Caco-2 (cell line): ENCODE measurements around the gene CUEDC2. TPM values are rescaled to one million over a fixed set of nuclear protein-coding genes. Genes with fewer than 3 reads are reported as not detected.
A peak's percentile ranks its signal among the peaks of the same experiment; 100 is the strongest.
"Not testable (repeated sequence)": the region's sequence is repeated elsewhere in the genome, so short reads cannot be mapped to it uniquely, and the experiment has no call there.

Experiments used
- BruUV-seq: library from RNA; stranded (reverse); fragments of 400-500 nt; replicated peaks from 2 replicates; lab custom pipeline; 2021; lab: Mats Ljungman, UMichigan
- CTCF ChIA-PET: fragments of 300-600 bp; sonication (Branson Sonifier 250); formaldehyde crosslinking; loops from one replicate; lab custom pipeline; 2022; ENCODE audit warnings: antibody characterized with exemption; lab: Charles Lee
- POLR2A ChIA-PET: fragments of 300-600 bp; sonication (Branson Sonifier 250); formaldehyde crosslinking; loops from one replicate; lab custom pipeline; 2022; ENCODE audit warnings: antibody characterized with exemption; lab: Charles Lee
- DNase-seq, 2 experiments: peaks; one replicate each; pipeline versions ENCODE4 v3.0.0 to v3.0.0-alpha.2; 2020 to 2022
- H3K27me3 ChIP-seq: replicated peaks from 2 replicates; pipeline ENCODE4 v1.6.0; 2011; ENCODE audit warnings: low read length; ENCODE audit not compliant: control insufficient read depth, insufficient read depth
- H3K36me3 ChIP-seq: 2 replicates; pipeline ENCODE4 v1.5.1; 2011; ENCODE audit warnings: low read length; ENCODE audit not compliant: control insufficient read depth, insufficient read depth
- H3K4me1 ChIP-seq: fragments of 250-450 bp; sonication (Bioruptor Pico); 2 replicates; pipeline ENCODE4 v1.5.1; 2020; ENCODE audit warnings: mild to moderate bottlenecking
- H3K4me3 ChIP-seq: 2 replicates; pipeline ENCODE4 v1.5.1; 2011; ENCODE audit warnings: low read depth, mild to moderate bottlenecking, control low read depth, low read length
- H3K9me3 ChIP-seq: fragments of 250-450 bp; sonication (Bioruptor Pico); 2 replicates; pipeline ENCODE4 v1.5.1; 2020; ENCODE audit warnings: mild to moderate bottlenecking, moderate library complexity
- H3K27ac Mint-ChIP-seq: one replicate; pipeline ENCODE4 v1.8.0; 2022; ENCODE audit warnings: mixed read lengths; ENCODE audit not compliant: unreplicated experiment
- H3K27me3 Mint-ChIP-seq: one replicate; pipeline ENCODE4 v1.8.0; 2022; ENCODE audit warnings: mixed read lengths; ENCODE audit not compliant: insufficient read depth, unreplicated experiment
- H3K36me3 Mint-ChIP-seq: one replicate; pipeline ENCODE4 v1.8.0; 2022; ENCODE audit warnings: mild to moderate bottlenecking, mixed read lengths; ENCODE audit not compliant: insufficient read depth, unreplicated experiment
- H3K4me1 Mint-ChIP-seq: one replicate; pipeline ENCODE4 v1.8.0; 2022; ENCODE audit warnings: low read depth, mixed read lengths; ENCODE audit not compliant: unreplicated experiment
- H3K4me3 Mint-ChIP-seq: one replicate; pipeline ENCODE4 v1.8.0; 2022; ENCODE audit warnings: mild to moderate bottlenecking, moderate library complexity, mixed read lengths; ENCODE audit not compliant: unreplicated experiment
- H3K9me3 Mint-ChIP-seq: one replicate; pipeline ENCODE4 v1.8.0; 2022; ENCODE audit warnings: mixed read lengths; ENCODE audit not compliant: unreplicated experiment
- intact Hi-C: fragments of 100-400 bp; cut with micrococcal nuclease; formaldehyde crosslinking; loops from one replicate; pipeline ENCODE4 v1.10.0; 2022; ENCODE audit not compliant: unreplicated experiment
- total RNA-seq: library from RNA; stranded (reverse); gene quantifications from 2 replicates; pipeline ENCODE4 v1.2.3, GENCODE V29; 2022
- TF ChIP-seq, protein P1 (sequence below), 2 experiments: fragments of 200-600 bp in 1 of 2; IDR thresholded peaks; 1 replicate in 1 of 2; 2 replicates in 1 of 2; pipeline versions ENCODE4 v1.5.1 to v1.8.0; 2011 to 2022; ENCODE audit warnings: antibody characterized with exemption in 1 of 2, control low read depth in 1 of 2, inconsistent platforms in 1 of 2, low read depth in 1 of 2, low read length in 1 of 2, mild to moderate bottlenecking in 1 of 2, moderate library complexity in 1 of 2; ENCODE audit not compliant: insufficient read depth in 1 of 2, severe bottlenecking in 1 of 2, unreplicated experiment in 1 of 2

CUEDC2 gene
- total RNA-seq, 1 experiment from 2014 or later = 32.1 TPM

GRCh38 chr10:102455893-102456471 lies 23.6 kb upstream of the CUEDC2 start:
- TF ChIP-seq, protein P1, sequence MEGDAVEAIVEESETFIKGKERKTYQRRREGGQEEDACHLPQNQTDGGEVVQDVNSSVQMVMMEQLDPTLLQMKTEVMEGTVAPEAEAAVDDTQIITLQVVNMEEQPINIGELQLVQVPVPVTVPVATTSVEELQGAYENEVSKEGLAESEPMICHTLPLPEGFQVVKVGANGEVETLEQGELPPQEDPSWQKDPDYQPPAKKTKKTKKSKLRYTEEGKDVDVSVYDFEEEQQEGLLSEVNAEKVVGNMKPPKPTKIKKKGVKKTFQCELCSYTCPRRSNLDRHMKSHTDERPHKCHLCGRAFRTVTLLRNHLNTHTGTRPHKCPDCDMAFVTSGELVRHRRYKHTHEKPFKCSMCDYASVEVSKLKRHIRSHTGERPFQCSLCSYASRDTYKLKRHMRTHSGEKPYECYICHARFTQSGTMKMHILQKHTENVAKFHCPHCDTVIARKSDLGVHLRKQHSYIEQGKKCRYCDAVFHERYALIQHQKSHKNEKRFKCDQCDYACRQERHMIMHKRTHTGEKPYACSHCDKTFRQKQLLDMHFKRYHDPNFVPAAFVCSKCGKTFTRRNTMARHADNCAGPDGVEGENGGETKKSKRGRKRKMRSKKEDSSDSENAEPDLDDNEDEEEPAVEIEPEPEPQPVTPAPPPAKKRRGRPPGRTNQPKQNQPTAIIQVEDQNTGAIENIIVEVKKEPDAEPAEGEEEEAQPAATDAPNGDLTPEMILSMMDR (IDR thresholded peaks at IDR 0.05; ENCODE audit: insufficient read depth in 1 of 2, low read depth in 1 of 2, low read length in 1 of 2, severe bottlenecking in 1 of 2, unreplicated experiment in 1 of 2) = no peak
- TSS peak; percentile 5 for BruUV-seq
- Histone ChIP-seq H3K4me1 (peaks cover 55% of the 10 kb centered on the region), H3K4me3 (no peak overlapping the region), H3K36me3 (0 out of 2 replicates have a peak, but pooled peaks cover 1% of the 10 kb centered on the region), H3K9me3 (no peaks in the 10 kb centered on the region), H3K27me3 (no peaks in the 10 kb centered on the region)
- no peaks in the 10 kb centered on the region for H3K9me3 Mint-ChIP-seq
- POLR2A ChIA-PET = interaction anchor here (0.6 kb wide), 1 partner anchor 45 kb away, joined by 3 read pairs; no protein-coding TSS in a partner anchor
- intact Hi-C loops = loop anchor here (1.0 kb wide), 1 partner anchor 46 kb away; the partner anchor contains the start of gene ACTR1A
- peak overlapping the region; percentile 89 for H3K27ac Mint-ChIP-seq
- DNase-seq = peak; percentile 76 to 82
- peaks cover 50% of the 10 kb centered on the region for H3K36me3 Mint-ChIP-seq
- no peaks in the 10 kb centered on the region for H3K27me3 Mint-ChIP-seq
- peaks cover 27% of the 10 kb centered on the region for H3K4me1 Mint-ChIP-seq
- H3K4me3 Mint-ChIP-seq = peak overlapping the region; percentile 26
- CTCF ChIA-PET = interaction anchor here (1.0 kb wide), 1 partner anchor 47 kb away, joined by 3 read pairs; the partner anchor contains the start of gene ACTR1A

DNA sequence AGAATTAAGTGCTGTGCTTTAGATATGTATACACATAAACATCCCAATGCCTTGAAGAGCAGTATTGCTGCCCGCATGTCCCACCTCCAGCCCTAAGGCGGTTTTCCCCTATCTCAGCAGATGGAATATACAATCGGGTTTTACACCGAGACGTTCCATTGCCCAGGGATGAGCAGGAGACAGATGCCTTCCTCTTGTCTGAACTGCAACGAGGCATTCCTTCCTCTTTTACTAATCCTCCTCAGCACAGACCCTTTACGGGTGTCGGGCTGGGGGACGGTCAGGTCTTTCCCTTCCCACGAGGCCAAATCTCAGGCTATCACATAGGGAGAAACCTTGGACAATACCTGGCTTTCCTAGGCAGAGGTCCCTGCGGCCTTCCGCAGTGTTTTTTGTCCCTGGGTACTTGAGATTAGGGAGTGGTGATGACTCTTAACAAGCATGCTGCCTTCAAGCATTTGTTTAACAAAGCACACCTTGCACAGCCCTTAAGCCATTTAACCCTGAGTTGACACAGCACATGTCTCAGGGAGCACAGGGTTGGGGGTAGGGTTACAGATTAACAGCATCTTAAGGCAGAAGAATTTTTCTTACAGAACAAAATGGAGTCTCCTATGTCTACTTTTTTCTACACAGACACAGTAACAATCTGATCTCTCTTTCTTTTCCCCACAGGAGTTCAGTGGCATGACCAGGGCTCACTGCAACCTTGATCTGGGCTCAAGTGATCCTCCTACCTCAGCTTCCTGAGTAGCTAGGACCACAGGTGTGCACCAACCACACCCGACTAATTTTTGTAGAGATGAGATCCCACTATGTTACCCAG lies 22.5 kb upstream of the CUEDC2 start:
- peaks cover 55% of the 10 kb centered on the region for H3K4me1 ChIP-seq
- H3K4me1 Mint-ChIP-seq = peaks cover 27% of the 10 kb centered on the region
- H3K4me3 ChIP-seq, H3K9me3 Mint-ChIP-seq, POLR2A ChIA-PET, CTCF ChIA-PET, H3K27me3 ChIP-seq, H3K27me3 Mint-ChIP-seq, H3K9me3 ChIP-seq, H3K36me3 ChIP-seq: not testable (repeated sequence)
- intact Hi-C loops = loop anchor here (1.0 kb wide), 1 partner anchor 47 kb away; the partner anchor contains the start of gene ACTR1A
- H3K4me3 Mint-ChIP-seq = peak overlapping the region; percentile 53
- H3K36me3 Mint-ChIP-seq = peaks cover 54% of the 10 kb centered on the region
- DNase-seq = peak; percentile 61 to 78
- TSS peak; percentile 56 for BruUV-seq
- H3K27ac Mint-ChIP-seq = peak overlapping the region; percentile 89

DNA sequence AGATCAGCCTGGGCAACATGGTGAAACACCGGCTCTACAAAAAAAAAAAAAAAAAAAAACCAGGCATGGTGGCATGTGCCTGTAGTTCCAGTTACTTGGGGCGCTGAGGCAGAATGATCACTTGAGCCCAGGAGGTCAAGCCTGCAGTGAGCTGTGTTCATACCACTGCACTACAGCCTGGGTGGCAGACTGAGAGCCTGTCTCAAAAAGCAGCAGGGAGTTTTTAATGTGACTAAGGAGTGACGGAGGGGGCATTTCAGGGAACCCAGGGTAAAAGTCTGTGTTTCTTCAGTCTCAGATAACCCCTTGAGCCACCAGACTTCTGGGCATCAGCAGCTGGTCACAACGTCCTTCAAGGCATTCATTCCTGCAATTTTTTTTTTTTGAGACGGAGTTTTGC lies 21.1 kb upstream of the CUEDC2 start:
- intact Hi-C loops = no loop called here
- H3K4me3 Mint-ChIP-seq = peak overlapping the region; percentile 51
- H3K4me1 ChIP-seq = peaks cover 57% of the 10 kb centered on the region
- H3K9me3 Mint-ChIP-seq = no peaks in the 10 kb centered on the region
- ChIA-PET POLR2A (interaction anchor here (0.6 to 0.7 kb wide), 2 partner anchors 50 to 260 kb away, joined by 3 to 5 read pairs; no protein-coding TSS in a partner anchor), CTCF (interaction anchor here (1.2 kb wide), 2 partner anchors 33 to 54 kb away, joined by 3 read pairs; partner anchors contain the start of gene FBXL15)
- BruUV-seq = no TSS peak
- H3K27ac Mint-ChIP-seq = peak overlapping the region; percentile 91
- H3K27me3 ChIP-seq = no peaks in the 10 kb centered on the region
- H3K36me3 ChIP-seq = 0 out of 2 replicates have a peak, but pooled peaks cover 1% of the 10 kb centered on the region
- no peaks in the 10 kb centered on the region for H3K27me3 Mint-ChIP-seq
- no peaks in the 10 kb centered on the region for H3K9me3 ChIP-seq
- H3K4me1 Mint-ChIP-seq = peaks cover 34% of the 10 kb centered on the region
- H3K36me3 Mint-ChIP-seq = peaks cover 63% of the 10 kb centered on the region
- DNase-seq = no peak
- H3K4me3 ChIP-seq = no peak overlapping the region
- TF ChIP-seq, protein P1 (IDR thresholded peaks at IDR 0.05; ENCODE audit: insufficient read depth in 1 of 2, low read depth in 1 of 2, low read length in 1 of 2, severe bottlenecking in 1 of 2, unreplicated experiment in 1 of 2) = no peak
